ENCODE results near the gene LBHD1. TPM values are rescaled to one million over a fixed set of nuclear protein-coding genes. Genes with fewer than 3 reads are reported as not detected.

LBHD1 gene
- total and polyA plus RNA-seq, 2 of the 13 experiments (the other 11 are each of a cell fraction or from before 2014, with no cell fraction given) = 3.2 to 3.7 TPM

GRCh38 chr11:62621567-62622470, 50.2 kb downstream of the LBHD1 start, which contains the start of gene B3GAT3 (continued):
- TF ChIP-seq CREB1 (IDR thresholded peaks at IDR 0.05) (peak; percentile 100), CREB1 (CRISPR knock-in tag; IDR thresholded peaks at IDR 0.05) (peak; percentile 97), EEA1 (CRISPR knock-in tag; IDR thresholded peaks at IDR 0.05; ENCODE audit: borderline replicate concordance) (no peak; the same call in 1 of the 2 replicates), TRAFD1 (CRISPR knock-in tag; IDR thresholded peaks at IDR 0.05; ENCODE audit: borderline replicate concordance) (no peak), NR0B2 (CRISPR knock-in tag; IDR thresholded peaks at IDR 0.05) (peak; percentile 95; the same call in 1 of the 2 replicates), U2AF2 (IDR thresholded peaks at IDR 0.05; ENCODE audit: low read depth, low read length) (no peak), SIX4 (CRISPR knock-in tag; IDR thresholded peaks at IDR 0.05) (peak; percentile 36; the same call in 1 of the 2 replicates), NPAS2 (CRISPR knock-in tag; IDR thresholded peaks at IDR 0.05; ENCODE audit: borderline replicate concordance) (no peak), BCL6 (CRISPR knock-in tag; IDR thresholded peaks at IDR 0.05) (peak; percentile 36; the same call in 1 of the 2 replicates), DNMT1 (CRISPR knock-in tag; IDR thresholded peaks at IDR 0.05) (no peak; the same call in 1 of the 2 replicates), ZNF138 (CRISPR knock-in tag; IDR thresholded peaks at IDR 0.05; ENCODE audit: low read depth) (peak; percentile 39; the same call in 1 of the 2 replicates), ZNF644 (CRISPR knock-in tag; IDR thresholded peaks at IDR 0.05; ENCODE audit: low read depth) (no peak), JUN (CRISPR knock-in tag; IDR thresholded peaks at IDR 0.05) (no peak), PRDM15 (CRISPR knock-in tag; IDR thresholded peaks at IDR 0.05) (peak; percentile 47; the same call in 1 of the 2 replicates), MXD3 (CRISPR knock-in tag; IDR thresholded peaks at IDR 0.05) (peak; percentile 96), ZNF607 (CRISPR knock-in tag; IDR thresholded peaks at IDR 0.05; ENCODE audit: borderline replicate concordance) (peak; percentile 77; the same call in 1 of the 2 replicates), ARID5B (CRISPR knock-in tag; IDR thresholded peaks at IDR 0.05) (peak; percentile 74), ELF3 (CRISPR knock-in tag; IDR thresholded peaks at IDR 0.05) (peak; percentile 85), REXO4 (CRISPR knock-in tag; IDR thresholded peaks at IDR 0.05; ENCODE audit: borderline replicate concordance) (no peak)

Data from HepG2 (cell line).